ENCODE measurements around the gene SLC16A9.

The SLC16A9 gene

GRCh38 chr10:59627366-59628018 is 82.2 kb downstream of the SLC16A9 start:
- DNase-seq = no peak

GRCh38 chr10:59626523-59626869 is 83.2 kb downstream of the SLC16A9 start:
- DNase-seq = no peak

GRCh38 chr10:59625721-59626522 is 83.7 kb downstream of the SLC16A9 start:
- DNase-seq = peak; percentile 76

GRCh38 chr10:59624951-59625350 is 84.7 kb downstream of the SLC16A9 start:
- DNase-seq = no peak

GRCh38 chr10:59624136-59624535 is 85.5 kb downstream of the SLC16A9 start:
- DNase-seq = no peak

GRCh38 chr10:59623133-59624121 is 86.2 kb downstream of the SLC16A9 start:
- no peak for DNase-seq

GRCh38 chr10:59622320-59623132 is 87.1 kb downstream of the SLC16A9 start:
- peak; percentile 50 for DNase-seq

- no peak for DNase-seq
Observed at GRCh38 chr10:59621771-59622170, 87.9 kb downstream of the SLC16A9 start.

- DNase-seq = no peak
Observed at GRCh38 chr10:59618666-59619065, 91.0 kb downstream of the SLC16A9 start.

GRCh38 chr10:59617996-59618395 is 91.7 kb downstream of the SLC16A9 start:
- no peak for DNase-seq

GRCh38 chr10:59611048-59611447 is 98.6 kb downstream of the SLC16A9 start:
- peak; percentile 0 for DNase-seq

GRCh38 chr10:59607970-59608369 is 101.7 kb downstream of the SLC16A9 start:
- DNase-seq = no peak

GRCh38 chr10:59606551-59606961 is 103.1 kb downstream of the SLC16A9 start:
- no peak for DNase-seq

GRCh38 chr10:59601985-59602384 is 107.7 kb downstream of the SLC16A9 start:
- DNase-seq = no peak

All from activated CD4-positive, alpha-beta T cell treated with anti-CD3 and anti-CD28 coated beads, Interleukin-2, amount 50 U/mL, for 16 hours (primary cell).